MM.1S (cell line): ENCODE results near the gene SPOCK2.
A peak's percentile ranks its signal among the peaks of the same experiment; 100 is the strongest.

Source experiments
- CTCF ChIP-seq: fragments of 300-600 bp; sonication (generic); IDR thresholded peaks from 2 replicates; pipeline ENCODE4 v1.5.1; 2016; ENCODE audit warnings: antibody characterized with exemption, low read length, mixed read lengths
- EZH2 ChIP-seq: fragments of 300-600 bp; sonication (generic); optimal IDR thresholded peaks from 2 replicates; pipeline ENCODE3; 2017; ENCODE audit warnings: low read depth, mild to moderate bottlenecking, antibody characterized with exemption, low read length, mixed read lengths

GRCh38 chr10:72048450-72049124, 39.8 kb downstream of the SPOCK2 start:
- TF ChIP-seq EZH2 (no peak), CTCF (peak; percentile 100)
